K562 (cell line): Measurements from ENCODE around the gene EPN3. TPM values are rescaled to one million over a fixed set of nuclear protein-coding genes. Genes with fewer than 3 reads are reported as not detected.

Experiments
- ATAC-seq: fragments of 200-7000 bp; cut with Tn5 transposase; 3 replicates; pipeline ENCODE4 v1.9.1; 2020; ENCODE audit warnings: moderate library complexity
- BruUV-seq: library from RNA; stranded (reverse); fragments of 400-500 nt; replicated peaks from 2 replicates; lab custom pipeline; 2021; lab: Mats Ljungman, UMichigan
- CTCF ChIA-PET: fragments of 300-600 bp; formaldehyde crosslinking; extraction: SDS; loops from one replicate; lab custom pipeline; 2021; ENCODE audit warnings: low intra/inter-chr PET ratio; lab: Yijun Ruan, JAX
- POLR2A ChIA-PET: fragments of 300-600, 350-650 bp; sonication (Branson Sonifier 250); formaldehyde crosslinking; extraction: SDS; loops from one replicate; lab custom pipeline; 2021; ENCODE audit warnings: antibody characterized with exemption, inconsistent platforms; lab: Yijun Ruan, JAX
- DNase-seq, 4 experiments: peaks; one replicate each; pipeline versions ENCODE4 v3.0.0 to v3.0.0-alpha.2; 2011 to 2018; ENCODE audit warnings: low spot score in 3 of 4, mixed read lengths in 3 of 4; ENCODE audit errors: extremely low read depth in 1 of 4
- FAIRE-seq: peaks from 2 replicates; lab custom pipeline; 2011; peaks lifted over from hg19 to GRCh38; lab: Jason Lieb, UNC
- H2AFZ ChIP-seq: 2 replicates; pipeline ENCODE4 v1.6.0; 2011; ENCODE audit warnings: low read depth, low read length, control low read depth, inconsistent platforms
- H3K27ac ChIP-seq: fragments of 200-600 bp; 3 replicates; pipeline ENCODE4 v1.8.0; 2011; ENCODE audit warnings: low read depth, mild to moderate bottlenecking, control low read depth, inconsistent platforms, low read length, moderate library complexity, mixed read lengths; ENCODE audit errors: extremely low read depth
- H3K27me3 ChIP-seq, 2 experiments: fragments of 300-600 bp in 1 of 2; 2 replicates in 1 of 2; 3 replicates in 1 of 2; pipeline versions ENCODE4 v1.6.0 to v1.8.0; 2011; ENCODE audit warnings: inconsistent platforms in 2 of 2, low read length in 2 of 2, mild to moderate bottlenecking in 1 of 2, mixed read lengths in 1 of 2, moderate library complexity in 1 of 2; ENCODE audit not compliant: control insufficient read depth in 2 of 2, insufficient read depth in 2 of 2
- H3K36me3 ChIP-seq: fragments of 300-600 bp; 3 replicates; pipeline ENCODE4 v1.8.0; 2011; ENCODE audit warnings: mild to moderate bottlenecking, low read length, inconsistent platforms; ENCODE audit not compliant: control insufficient read depth, insufficient read depth
- H3K4me1 ChIP-seq, 2 experiments: fragments of 200-600 bp in 1 of 2; replicated peaks in 1 of 2; 2 replicates in 1 of 2; 3 replicates in 1 of 2; pipeline versions ENCODE4 v1.5.1 to v1.8.0; 2011; ENCODE audit warnings: inconsistent platforms in 2 of 2, low read length in 2 of 2, mild to moderate bottlenecking in 1 of 2, mixed read lengths in 1 of 2, moderate library complexity in 1 of 2; ENCODE audit not compliant: control insufficient read depth in 2 of 2, insufficient read depth in 2 of 2
- H3K4me2 ChIP-seq: 2 replicates; pipeline ENCODE4 v1.6.1; 2011; ENCODE audit warnings: low read length, control low read depth, inconsistent platforms, mixed read lengths; ENCODE audit not compliant: insufficient read depth
- H3K4me3 ChIP-seq: fragments of 200-600 bp; sonication (generic), shearing (Covaris generic); 2 replicates; pipeline ENCODE4 v1.5.1; 2016; ENCODE audit warnings: control low read depth, inconsistent platforms
- H3K79me2 ChIP-seq: fragments of 200-600 bp; 3 replicates; pipeline ENCODE4 v1.8.0; 2011; ENCODE audit warnings: low read length, inconsistent platforms; ENCODE audit not compliant: control insufficient read depth, insufficient read depth
- H3K9ac ChIP-seq, 2 experiments: 2 replicates each; pipeline versions ENCODE4 v1.6.0 to v1.6.1; 2011; ENCODE audit warnings: low read depth in 2 of 2, low read length in 2 of 2, control low read depth in 1 of 2, inconsistent platforms in 1 of 2, mild to moderate bottlenecking in 1 of 2, mixed read lengths in 1 of 2; ENCODE audit not compliant: insufficient read depth in 1 of 2
- H3K9me1 ChIP-seq: one replicate; pipeline ENCODE4 v1.6.0; 2011; ENCODE audit warnings: inconsistent platforms, mild to moderate bottlenecking, low read length, moderate library complexity; ENCODE audit not compliant: control insufficient read depth, insufficient read depth
- H3K9me3 ChIP-seq: replicated peaks from 2 replicates; pipeline ENCODE4 v1.5.1; 2011; ENCODE audit warnings: low read depth, low read length, inconsistent platforms; ENCODE audit not compliant: control insufficient read depth, insufficient read depth
- H4K20me1 ChIP-seq: replicated peaks from 2 replicates; pipeline ENCODE4 v1.6.1; 2011; ENCODE audit warnings: low read length, inconsistent platforms, mixed read lengths; ENCODE audit not compliant: control insufficient read depth, insufficient read depth
- E2F6 ChIP-seq, 2 experiments: IDR thresholded peaks; 2 replicates each; pipeline ENCODE4 v1.6.1; 2011; ENCODE audit warnings: borderline replicate concordance in 1 of 2, control low read depth in 1 of 2, low read depth in 1 of 2, low read length in 1 of 2, mild to moderate bottlenecking in 1 of 2, mixed read lengths in 1 of 2, moderate library complexity in 1 of 2; ENCODE audit not compliant: insufficient read depth in 1 of 2, insufficient read length in 1 of 2, poor library complexity in 1 of 2, severe bottlenecking in 1 of 2; ENCODE audit errors: extremely low read depth in 1 of 2
- NRF1 ChIP-seq, 2 experiments: fragments of 450-650 bp; IDR thresholded peaks in 1 of 2; conservative IDR thresholded peaks in 1 of 2; 2 replicates each; pipeline ENCODE4 v1.6.1; 2014; ENCODE audit warnings: mild to moderate bottlenecking in 2 of 2
- SREBF1 ChIP-seq: fragments of 150-350 bp; IDR thresholded peaks from 2 replicates; pipeline ENCODE4 v1.6.1; 2014; ENCODE audit warnings: antibody characterized with exemption, low read depth, low read length, borderline replicate concordance
- WGBS: fragments of 100-300 bp; shearing (Covaris generic); methylation state at CpG from one replicate; pipeline ENCODE4 v1.1.6; 2016; ENCODE audit warnings: low coverage, mixed read lengths; ENCODE audit not compliant: insufficient coverage; ENCODE audit errors: missing lambda C conversion rate; 5-methylcytosine and 5-hydroxymethylcytosine counted together
- in situ Hi-C: fragments of 300-500 bp; cut with MboI; formaldehyde crosslinking; loops from 4 replicates; pipeline ENCODE4 v1.15.0; 2018; ENCODE audit warnings: inconsistent platforms, mixed read lengths
- intact Hi-C: fragments of 100-400 bp; cut with micrococcal nuclease; formaldehyde crosslinking; loops from 2 replicates; pipeline ENCODE4 v1.14.2; 2022
- polyA plus RNA-seq, 8 experiments: library from polyadenylated mRNA; depleted of rRNA in 4 of 8; stranded (reverse) in 5 of 8; unstranded in 3 of 8; fragments of >200 nt; fragmentation: Nextera tagmentation in 2 of 8; fragmentation: Illumina TruSeq in 1 of 8; extraction: Ambion mirVana in 2 of 8; extraction: Trizol in 1 of 8; gene quantifications; 2 replicates each; pipeline versions ENCODE4 v1.2.1 to v1.2.3, GENCODE V29; 2011 to 2014; ENCODE audit warnings: inconsistent platforms in 1 of 8, missing spikeins in 1 of 8
- total RNA-seq, 7 experiments: library from RNA; depleted of rRNA in 6 of 7; stranded (reverse); fragments of >200 nt in 6 of 7; fragmentation: Illumina TruSeq in 2 of 7; extraction: Trizol in 2 of 7; gene quantifications; 2 replicates each; pipeline versions ENCODE4 v1.2.1 to v1.2.3, GENCODE V29; 2011 to 2021; ENCODE audit warnings: low replicate concordance in 1 of 7

Gene EPN3
- total and polyA plus RNA-seq, 9 of the 15 experiments (the other 6 are each of a cell fraction or from before 2014, with no cell fraction given) = 0.16 TPM; not detected in 8

GRCh38 chr17:50554201-50554600, 21.7 kb downstream of the EPN3 start:
- Histone ChIP-seq H3K4me3 (no peak overlapping the region), H3K9ac (peak overlapping the region in 1 of 2 experiments; percentile 62; a peak in 2 of 4 replicates), H4K20me1 (peaks cover 6% of the 10 kb centered on the region), H3K4me2 (no peak overlapping the region), H2AFZ (no peak overlapping the region), H3K27me3 (peaks cover 13 to 52% of the 10 kb centered on the region in 2 experiments; a peak in 4 of 5 replicates), H3K79me2 (no peaks in the 10 kb centered on the region), H3K9me3 (no peaks in the 10 kb centered on the region), H3K9me1 (no peaks in the 10 kb centered on the region), H3K4me1 (peaks cover 0 to 30% of the 10 kb centered on the region in 2 experiments; a peak in 3 of 5 replicates), H3K36me3 (no peaks in the 10 kb centered on the region), H3K27ac (no peak overlapping the region)
- FAIRE-seq (no peak), DNase-seq (no peak), ATAC-seq (no peak)
- TF ChIP-seq SREBF1 (no peak), NRF1 (conservative IDR thresholded peaks at IDR 0.05 in 1 of 2, IDR thresholded peaks at IDR 0.05 in 1 of 2) (peak; percentile 52 to 63), E2F6 (IDR thresholded peaks at IDR 0.05; ENCODE audit: borderline replicate concordance in 1 of 2, extremely low read depth in 1 of 2, insufficient read depth in 1 of 2, insufficient read length in 1 of 2, low read depth in 1 of 2, low read length in 1 of 2, poor library complexity in 1 of 2, severe bottlenecking in 1 of 2) (peak in 1 of 2 experiments; percentile 9)
- 40% methylated on average over 16 of the region's 17 CpGs for WGBS
- in situ Hi-C loops = no loop called here
- BruUV-seq = no TSS peak
- CTCF ChIA-PET = no interaction called here
- POLR2A ChIA-PET = no interaction called here
- intact Hi-C loops = no loop called here
